Esophagus muscularis mucosa (tissue), 4 donors: ENCODE results near the gene WWOX. TPM values are rescaled to one million over a fixed set of nuclear protein-coding genes. Genes with fewer than 3 reads are reported as not detected.
A peak's percentile ranks its signal among the peaks of the same experiment; 100 is the strongest.

Experiments used
- DNase-seq: peaks from one replicate; pipeline ENCODE4 v3.0.0-alpha.2; 2017; ENCODE audit errors: extremely low spot score
- H3K27ac ChIP-seq, 4 donors: fragments of 200-600 bp; sonication (generic); replicated peaks in 1 of 4; 1 replicate in 3 of 4; 2 replicates in 1 of 4; pipeline ENCODE4 v1.5.1; 2016 to 2019; ENCODE audit warnings: mild to moderate bottlenecking in 1 of 4
- H3K27me3 ChIP-seq, 4 donors: fragments of 200-600 bp; sonication (generic); one replicate each; pipeline versions ENCODE4 v1.5.1 to v1.6.0; 2016 to 2019
- H3K36me3 ChIP-seq, 4 donors: fragments of 200-600 bp; sonication (generic); one replicate each; pipeline ENCODE4 v1.5.1; 2016 to 2019
- H3K4me1 ChIP-seq, 4 donors: fragments of 200-600 bp; sonication (generic); one replicate each; pipeline ENCODE4 v1.5.1; 2016 to 2019
- H3K4me3 ChIP-seq, 4 donors: fragments of 200-600 bp; sonication (generic); 1 replicate in 2 of 4; 2 replicates in 2 of 4; pipeline ENCODE4 v1.5.1; 2016 to 2019; ENCODE audit warnings: mild to moderate bottlenecking in 4 of 4, moderate library complexity in 1 of 4
- H3K9me3 ChIP-seq, 4 donors: fragments of 200-600 bp; sonication (generic); 1 replicate in 3 of 4; 2 replicates in 1 of 4; pipeline ENCODE4 v1.5.1; 2016 to 2019
- EP300 ChIP-seq: sonication (generic); formaldehyde crosslinking; IDR thresholded peaks from one replicate; pipeline ENCODE4 v1.6.1; 2017; ENCODE audit warnings: antibody characterized with exemption
- POLR2A ChIP-seq: fragments of 450-650 bp; IDR thresholded peaks from one replicate; pipeline ENCODE4 v1.6.1; 2017; ENCODE audit warnings: antibody characterized with exemption, moderate library complexity, mild to moderate bottlenecking, low read depth
- POLR2AphosphoS5 ChIP-seq, 2 donors: sonication (generic); formaldehyde crosslinking; IDR thresholded peaks; one replicate each; pipeline ENCODE4 v1.6.1; 2017; ENCODE audit warnings: antibody characterized with exemption in 2 of 2
- WGBS: methylation state at CpG from one replicate; pipeline ENCODE4 v1.1.5; 2018; 5-methylcytosine and 5-hydroxymethylcytosine counted together
- intact Hi-C: fragments of 100-400 bp; cut with DNase I; formaldehyde crosslinking; loops from one replicate; pipeline ENCODE4 v1.15.1; 2023
- total RNA-seq, 4 donors: library from RNA; depleted of rRNA; stranded (reverse); fragments of >200 nt; gene quantifications; one replicate each; pipeline versions ENCODE4 v1.1.0 to v1.2.1, GENCODE V29; 2016
- TF ChIP-seq, protein P1 (sequence below), 3 experiments: fragments of 200-600 bp in 2 of 3; fragments of 450-650 bp in 1 of 3; sonication (generic) in 2 of 3; IDR thresholded peaks; one replicate each; pipeline ENCODE4 v1.5.1; 2017 to 2019; ENCODE audit warnings: antibody characterized with exemption in 3 of 3, mild to moderate bottlenecking in 2 of 3, moderate library complexity in 1 of 3

WWOX gene
- total RNA-seq, 4 donors from 2014 or later = 14.4 to 27.8 (median 15.4) TPM

DNA sequence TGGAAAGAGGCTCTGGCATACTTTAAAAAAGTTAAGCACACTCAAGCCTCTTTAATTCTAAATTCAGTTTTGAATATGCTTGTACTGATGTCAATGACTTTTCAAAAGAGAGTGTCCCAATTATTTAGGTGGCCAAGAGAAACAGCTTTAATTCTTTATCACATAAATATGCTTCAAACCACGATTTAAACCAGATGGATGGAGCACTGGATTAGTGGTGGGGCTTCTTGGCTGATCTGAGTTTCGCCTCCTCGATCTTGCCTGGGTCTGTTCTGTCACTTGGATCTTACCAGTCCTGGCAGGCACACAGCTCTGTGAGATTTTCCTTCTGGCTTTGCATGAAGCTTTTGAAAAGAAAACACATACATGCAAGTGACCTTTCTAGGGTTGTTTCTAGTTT is 1033.2 kb downstream of the WWOX start:
- Histone ChIP-seq H3K4me1 (peaks cover 0 to 22% (median 14%) of the 10 kb centered on the region in 4 donors), H3K9me3 (no peaks in the 10 kb centered on the region), H3K36me3 (no peaks in the 10 kb centered on the region), H3K4me3 (no peak overlapping the region), H3K27me3 (no peaks in the 10 kb centered on the region), H3K27ac (peak overlapping the region in 1 of 4 donors; percentile 32)
- WGBS = 26% methylated on average over 3 of the region's 3 CpGs
- DNase-seq = no peak
- TF ChIP-seq POLR2AphosphoS5 (IDR thresholded peaks at IDR 0.05) = peak; percentile 19
- TF ChIP-seq, protein P1, sequence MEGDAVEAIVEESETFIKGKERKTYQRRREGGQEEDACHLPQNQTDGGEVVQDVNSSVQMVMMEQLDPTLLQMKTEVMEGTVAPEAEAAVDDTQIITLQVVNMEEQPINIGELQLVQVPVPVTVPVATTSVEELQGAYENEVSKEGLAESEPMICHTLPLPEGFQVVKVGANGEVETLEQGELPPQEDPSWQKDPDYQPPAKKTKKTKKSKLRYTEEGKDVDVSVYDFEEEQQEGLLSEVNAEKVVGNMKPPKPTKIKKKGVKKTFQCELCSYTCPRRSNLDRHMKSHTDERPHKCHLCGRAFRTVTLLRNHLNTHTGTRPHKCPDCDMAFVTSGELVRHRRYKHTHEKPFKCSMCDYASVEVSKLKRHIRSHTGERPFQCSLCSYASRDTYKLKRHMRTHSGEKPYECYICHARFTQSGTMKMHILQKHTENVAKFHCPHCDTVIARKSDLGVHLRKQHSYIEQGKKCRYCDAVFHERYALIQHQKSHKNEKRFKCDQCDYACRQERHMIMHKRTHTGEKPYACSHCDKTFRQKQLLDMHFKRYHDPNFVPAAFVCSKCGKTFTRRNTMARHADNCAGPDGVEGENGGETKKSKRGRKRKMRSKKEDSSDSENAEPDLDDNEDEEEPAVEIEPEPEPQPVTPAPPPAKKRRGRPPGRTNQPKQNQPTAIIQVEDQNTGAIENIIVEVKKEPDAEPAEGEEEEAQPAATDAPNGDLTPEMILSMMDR (IDR thresholded peaks at IDR 0.05) = no peak
- intact Hi-C loops = no loop called here

DNA sequence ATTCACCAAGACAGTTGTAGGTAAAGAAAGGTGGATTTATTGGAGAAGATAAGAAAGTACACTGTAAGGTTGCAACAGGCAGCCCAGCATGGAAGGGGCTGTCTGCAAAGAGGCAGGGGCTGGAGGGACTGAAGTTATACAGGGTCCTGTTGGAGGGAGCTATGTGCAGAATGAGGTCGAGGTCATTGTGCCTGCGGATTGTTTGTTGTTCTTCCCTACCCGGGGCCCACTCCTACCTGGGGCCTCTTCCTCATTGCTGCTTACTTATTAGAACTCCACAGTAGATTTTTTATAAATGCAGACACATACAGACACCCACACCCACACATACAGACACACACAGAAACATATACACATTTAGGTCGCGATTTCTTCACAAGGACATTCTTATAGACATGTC is 1034.8 kb downstream of the WWOX start:
- Histone ChIP-seq H3K4me1 (peaks cover 0 to 22% (median 14%) of the 10 kb centered on the region in 4 donors), H3K36me3 (no peaks in the 10 kb centered on the region), H3K27me3 (no peaks in the 10 kb centered on the region), H3K4me3 (no peak overlapping the region), H3K9me3 (no peaks in the 10 kb centered on the region), H3K27ac (no peak overlapping the region)
- TF ChIP-seq POLR2A (no peak), EP300 (no peak), POLR2AphosphoS5 (IDR thresholded peaks at IDR 0.05) (no peak)
- TF ChIP-seq, protein P1 (IDR thresholded peaks at IDR 0.05) = no peak
- intact Hi-C loops = no loop called here
- no peak for DNase-seq
- 86% methylated on average over 5 of the region's 5 CpGs for WGBS

DNA sequence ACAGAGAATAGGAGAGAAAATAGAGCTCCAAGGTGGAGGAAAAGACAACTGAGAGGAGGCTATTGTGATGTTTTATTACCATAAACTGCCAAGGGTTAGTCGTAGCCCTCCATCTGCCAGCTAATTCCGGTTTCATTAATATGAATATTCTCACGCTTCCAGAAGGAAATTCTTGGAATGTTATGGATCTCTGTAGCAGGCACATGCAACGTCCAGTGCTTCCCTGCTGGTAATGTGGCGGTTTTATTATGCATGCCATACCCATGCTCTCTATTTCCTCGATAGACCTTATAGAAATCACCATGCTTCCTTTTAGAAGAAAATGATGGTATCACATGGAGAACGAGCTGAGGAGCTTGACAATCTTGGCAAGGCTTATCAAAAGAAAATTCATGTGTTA is 1037.5 kb downstream of the WWOX start:
- DNase-seq = no peak
- Histone ChIP-seq H3K4me3 (no peak overlapping the region), H3K4me1 (peaks cover 0 to 22% (median 11%) of the 10 kb centered on the region in 4 donors), H3K27ac (no peak overlapping the region), H3K36me3 (no peaks in the 10 kb centered on the region), H3K9me3 (no peaks in the 10 kb centered on the region), H3K27me3 (no peaks in the 10 kb centered on the region)
- WGBS = 91% methylated on average over 7 of the region's 7 CpGs
- TF ChIP-seq EP300 = no peak
- TF ChIP-seq POLR2A = no peak
- TF ChIP-seq, protein P1 (IDR thresholded peaks at IDR 0.05) = no peak
- TF ChIP-seq POLR2AphosphoS5 (IDR thresholded peaks at IDR 0.05) = no peak
- intact Hi-C loops = no loop called here

DNA sequence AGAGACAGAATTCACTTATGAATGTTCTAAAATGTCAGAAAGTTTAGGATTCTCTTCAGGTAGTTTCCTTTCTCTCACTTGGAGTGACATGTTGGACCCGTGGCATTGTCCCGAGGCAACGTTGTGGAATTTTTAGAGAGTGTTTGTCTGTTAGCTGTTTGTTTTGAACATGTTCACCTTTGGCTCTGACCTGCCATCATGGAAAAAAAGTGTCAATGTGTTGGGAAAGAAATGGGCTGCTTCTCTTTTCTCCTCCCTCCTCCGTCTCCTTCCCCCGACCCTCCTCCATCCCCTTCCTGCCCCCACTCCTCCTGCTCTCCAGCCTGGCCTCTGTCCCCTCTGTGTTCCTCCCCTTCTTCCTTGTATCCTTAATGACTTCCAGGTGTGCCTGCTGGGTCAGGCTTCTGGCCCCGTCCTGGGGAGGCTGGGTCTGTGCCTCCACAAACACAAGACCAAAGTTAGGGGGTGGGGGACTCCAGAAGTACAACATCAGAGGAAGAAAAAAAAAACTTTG is 1038.0 kb downstream of the WWOX start:
- Histone ChIP-seq H3K9me3 (no peaks in the 10 kb centered on the region), H3K4me1 (peaks cover 0 to 18% (median 9%) of the 10 kb centered on the region in 4 donors), H3K4me3 (no peak overlapping the region), H3K27me3 (no peaks in the 10 kb centered on the region), H3K27ac (no peak overlapping the region), H3K36me3 (no peaks in the 10 kb centered on the region)
- TF ChIP-seq, protein P1 (IDR thresholded peaks at IDR 0.05) = no peak
- TF ChIP-seq POLR2A (no peak), EP300 (no peak), POLR2AphosphoS5 (IDR thresholded peaks at IDR 0.05) (no peak)
- intact Hi-C loops = no loop called here
- no peak for DNase-seq
- WGBS = 72% methylated on average over 6 of the region's 6 CpGs

DNA sequence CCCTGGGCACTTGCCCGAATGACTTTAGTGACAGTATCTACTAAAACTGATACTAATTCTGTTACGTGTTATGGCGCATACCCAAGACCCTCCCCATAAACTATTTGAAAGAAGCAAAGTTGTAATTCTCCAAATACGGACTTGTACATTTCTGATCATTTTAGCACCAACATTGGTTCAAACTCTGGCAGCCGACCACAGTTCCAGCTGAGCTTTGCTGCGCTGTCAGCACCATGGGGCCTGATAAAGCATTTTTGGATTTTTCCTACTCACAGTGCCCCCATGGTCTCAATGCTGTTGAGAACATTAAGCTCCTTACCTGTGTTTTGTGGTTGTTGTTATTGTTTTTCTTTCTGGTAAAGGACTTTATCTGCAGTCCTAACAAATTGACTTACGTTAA is 1040.3 kb downstream of the WWOX start:
- no peak overlapping the region for H3K4me3 ChIP-seq
- H3K36me3 ChIP-seq = no peaks in the 10 kb centered on the region
- no peak for DNase-seq
- H3K4me1 ChIP-seq = no peaks in the 10 kb centered on the region
- H3K27me3 ChIP-seq = no peaks in the 10 kb centered on the region
- H3K9me3 ChIP-seq = no peaks in the 10 kb centered on the region
- WGBS = 89% methylated on average over 7 of the region's 7 CpGs
- intact Hi-C loops = no loop called here
- no peak overlapping the region for H3K27ac ChIP-seq
- TF ChIP-seq POLR2A (no peak), POLR2AphosphoS5 (IDR thresholded peaks at IDR 0.05) (no peak), EP300 (no peak)
- TF ChIP-seq, protein P1 (IDR thresholded peaks at IDR 0.05) = no peak
